Measurements from ENCODE around the gene CARS2. TPM values are rescaled to one million over a fixed set of nuclear protein-coding genes. Genes with fewer than 3 reads are reported as not detected.

CARS2 gene
- total RNA-seq, 1 experiment from 2014 or later: 31.9 TPM

DNA sequence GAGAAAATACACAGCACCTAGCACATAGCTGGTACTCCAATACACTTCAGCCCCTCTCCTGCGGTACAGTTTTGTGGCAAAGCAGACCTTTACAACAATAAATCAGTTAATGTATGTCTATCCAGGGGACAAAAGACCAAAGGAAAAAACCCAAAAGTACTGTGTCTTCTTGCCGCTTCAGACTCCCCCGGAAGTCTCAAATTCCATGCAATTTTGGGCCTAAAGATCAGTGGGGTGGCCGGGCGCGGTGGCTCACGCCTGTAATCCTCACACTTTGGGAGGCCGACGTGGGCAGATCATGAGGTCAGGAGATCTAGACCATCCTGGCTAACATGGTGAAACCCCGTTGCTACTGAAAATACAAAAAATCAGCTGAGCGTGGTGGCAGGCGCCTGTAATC, 16.2 kb downstream of the CARS2 start:
- CTCF ChIA-PET: no interaction called here
- H3K27ac ChIP-seq (ENCODE audit: low read length): no peak overlapping the region
- no peak overlapping the region for H3K4me3 ChIP-seq (ENCODE audit: low read depth in 2 of 2, low read length in 2 of 2)
- H3K9me3 ChIP-seq (ENCODE audit: control insufficient read depth, insufficient read depth, low read depth, low read length): no peaks in the 10 kb centered on the region
- no peaks in the 10 kb centered on the region for H3K36me3 ChIP-seq (ENCODE audit: control insufficient read depth, insufficient read depth, low read length)
- POLR2A ChIA-PET: no interaction called here
- no peak for ATAC-seq
- no peaks in the 10 kb centered on the region for H3K27me3 ChIP-seq (ENCODE audit: control insufficient read depth, insufficient read depth, low read length)
- no peak for DNase-seq (ENCODE audit: low read depth, low spot score)
- H3K4me1 ChIP-seq (ENCODE audit: control insufficient read depth, insufficient read depth, low read length): no peaks in the 10 kb centered on the region
- BruUV-seq (replicated peaks): no TSS peak
- intact Hi-C loops (cut with micrococcal nuclease; ENCODE audit: unreplicated experiment) (no loop called here), in situ Hi-C loops (cut with HindIII; ENCODE audit: low pct_unique_long_range_greater_than_20kb, low sequenced_read_pairs) (no loop called here)
- TF ChIP-seq SIN3A (IDR thresholded peaks at IDR 0.05; ENCODE audit: borderline replicate concordance, insufficient read depth, low read depth, low read length): no peak
- TF ChIP-seq POLR2AphosphoS5 (IDR thresholded peaks at IDR 0.05; ENCODE audit: low read depth, low read length): no peak
- TF ChIP-seq, protein P1, sequence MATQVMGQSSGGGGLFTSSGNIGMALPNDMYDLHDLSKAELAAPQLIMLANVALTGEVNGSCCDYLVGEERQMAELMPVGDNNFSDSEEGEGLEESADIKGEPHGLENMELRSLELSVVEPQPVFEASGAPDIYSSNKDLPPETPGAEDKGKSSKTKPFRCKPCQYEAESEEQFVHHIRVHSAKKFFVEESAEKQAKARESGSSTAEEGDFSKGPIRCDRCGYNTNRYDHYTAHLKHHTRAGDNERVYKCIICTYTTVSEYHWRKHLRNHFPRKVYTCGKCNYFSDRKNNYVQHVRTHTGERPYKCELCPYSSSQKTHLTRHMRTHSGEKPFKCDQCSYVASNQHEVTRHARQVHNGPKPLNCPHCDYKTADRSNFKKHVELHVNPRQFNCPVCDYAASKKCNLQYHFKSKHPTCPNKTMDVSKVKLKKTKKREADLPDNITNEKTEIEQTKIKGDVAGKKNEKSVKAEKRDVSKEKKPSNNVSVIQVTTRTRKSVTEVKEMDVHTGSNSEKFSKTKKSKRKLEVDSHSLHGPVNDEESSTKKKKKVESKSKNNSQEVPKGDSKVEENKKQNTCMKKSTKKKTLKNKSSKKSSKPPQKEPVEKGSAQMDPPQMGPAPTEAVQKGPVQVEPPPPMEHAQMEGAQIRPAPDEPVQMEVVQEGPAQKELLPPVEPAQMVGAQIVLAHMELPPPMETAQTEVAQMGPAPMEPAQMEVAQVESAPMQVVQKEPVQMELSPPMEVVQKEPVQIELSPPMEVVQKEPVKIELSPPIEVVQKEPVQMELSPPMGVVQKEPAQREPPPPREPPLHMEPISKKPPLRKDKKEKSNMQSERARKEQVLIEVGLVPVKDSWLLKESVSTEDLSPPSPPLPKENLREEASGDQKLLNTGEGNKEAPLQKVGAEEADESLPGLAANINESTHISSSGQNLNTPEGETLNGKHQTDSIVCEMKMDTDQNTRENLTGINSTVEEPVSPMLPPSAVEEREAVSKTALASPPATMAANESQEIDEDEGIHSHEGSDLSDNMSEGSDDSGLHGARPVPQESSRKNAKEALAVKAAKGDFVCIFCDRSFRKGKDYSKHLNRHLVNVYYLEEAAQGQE (IDR thresholded peaks at IDR 0.05; ENCODE audit: insufficient read depth in 1 of 2, low read depth in 2 of 2, low read length in 1 of 2): no peak
- TF ChIP-seq, protein P2, sequence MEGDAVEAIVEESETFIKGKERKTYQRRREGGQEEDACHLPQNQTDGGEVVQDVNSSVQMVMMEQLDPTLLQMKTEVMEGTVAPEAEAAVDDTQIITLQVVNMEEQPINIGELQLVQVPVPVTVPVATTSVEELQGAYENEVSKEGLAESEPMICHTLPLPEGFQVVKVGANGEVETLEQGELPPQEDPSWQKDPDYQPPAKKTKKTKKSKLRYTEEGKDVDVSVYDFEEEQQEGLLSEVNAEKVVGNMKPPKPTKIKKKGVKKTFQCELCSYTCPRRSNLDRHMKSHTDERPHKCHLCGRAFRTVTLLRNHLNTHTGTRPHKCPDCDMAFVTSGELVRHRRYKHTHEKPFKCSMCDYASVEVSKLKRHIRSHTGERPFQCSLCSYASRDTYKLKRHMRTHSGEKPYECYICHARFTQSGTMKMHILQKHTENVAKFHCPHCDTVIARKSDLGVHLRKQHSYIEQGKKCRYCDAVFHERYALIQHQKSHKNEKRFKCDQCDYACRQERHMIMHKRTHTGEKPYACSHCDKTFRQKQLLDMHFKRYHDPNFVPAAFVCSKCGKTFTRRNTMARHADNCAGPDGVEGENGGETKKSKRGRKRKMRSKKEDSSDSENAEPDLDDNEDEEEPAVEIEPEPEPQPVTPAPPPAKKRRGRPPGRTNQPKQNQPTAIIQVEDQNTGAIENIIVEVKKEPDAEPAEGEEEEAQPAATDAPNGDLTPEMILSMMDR (IDR thresholded peaks at IDR 0.05): no peak
- TF ChIP-seq TCF7L2 (IDR thresholded peaks at IDR 0.05; ENCODE audit: low read depth, low read length): no peak

DNA sequence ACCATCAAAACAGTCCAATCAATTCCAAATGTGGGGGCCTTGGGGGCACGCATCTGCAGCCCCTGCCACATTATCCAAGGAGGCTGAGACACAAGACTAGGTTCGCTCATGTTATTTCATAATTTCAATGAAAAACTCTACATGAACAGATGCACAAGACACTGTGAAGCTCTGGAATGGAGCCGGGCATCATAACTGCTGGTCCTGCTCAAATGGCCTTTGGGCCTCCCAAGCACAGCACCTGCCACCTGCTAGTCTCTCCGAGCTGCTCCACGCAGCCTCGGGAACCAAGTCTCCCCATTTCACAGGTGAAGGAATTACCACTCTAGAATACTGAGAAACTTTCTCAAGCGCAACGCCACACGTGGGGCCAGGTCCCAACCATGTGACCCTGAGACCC, 16.9 kb downstream of the CARS2 start:
- CTCF ChIA-PET: no interaction called here
- no peaks in the 10 kb centered on the region for H3K4me1 ChIP-seq (ENCODE audit: control insufficient read depth, insufficient read depth, low read length)
- no peaks in the 10 kb centered on the region for H3K27me3 ChIP-seq (ENCODE audit: control insufficient read depth, insufficient read depth, low read length)
- intact Hi-C loops (cut with micrococcal nuclease; ENCODE audit: unreplicated experiment) (no loop called here), in situ Hi-C loops (cut with HindIII; ENCODE audit: low pct_unique_long_range_greater_than_20kb, low sequenced_read_pairs) (no loop called here)
- H3K9me3 ChIP-seq (ENCODE audit: control insufficient read depth, insufficient read depth, low read depth, low read length): no peaks in the 10 kb centered on the region
- H3K27ac ChIP-seq (ENCODE audit: low read length): no peak overlapping the region
- TF ChIP-seq, protein P2 (IDR thresholded peaks at IDR 0.05): no peak
- no peak for TF ChIP-seq POLR2AphosphoS5 (IDR thresholded peaks at IDR 0.05; ENCODE audit: low read depth, low read length)
- TF ChIP-seq SIN3A (IDR thresholded peaks at IDR 0.05; ENCODE audit: borderline replicate concordance, insufficient read depth, low read depth, low read length): no peak
- TF ChIP-seq, protein P1 (IDR thresholded peaks at IDR 0.05; ENCODE audit: insufficient read depth in 1 of 2, low read depth in 2 of 2, low read length in 1 of 2): no peak
- TF ChIP-seq TCF7L2 (IDR thresholded peaks at IDR 0.05; ENCODE audit: low read depth, low read length): no peak
- POLR2A ChIA-PET: no interaction called here
- H3K4me3 ChIP-seq (ENCODE audit: low read depth in 2 of 2, low read length in 2 of 2): no peak overlapping the region
- no peaks in the 10 kb centered on the region for H3K36me3 ChIP-seq (ENCODE audit: control insufficient read depth, insufficient read depth, low read length)
- no peak for ATAC-seq
- DNase-seq (ENCODE audit: low read depth, low spot score): no peak
- no TSS peak for BruUV-seq (replicated peaks)
